Measurements from ENCODE around the gene HOXD1.

DNA sequence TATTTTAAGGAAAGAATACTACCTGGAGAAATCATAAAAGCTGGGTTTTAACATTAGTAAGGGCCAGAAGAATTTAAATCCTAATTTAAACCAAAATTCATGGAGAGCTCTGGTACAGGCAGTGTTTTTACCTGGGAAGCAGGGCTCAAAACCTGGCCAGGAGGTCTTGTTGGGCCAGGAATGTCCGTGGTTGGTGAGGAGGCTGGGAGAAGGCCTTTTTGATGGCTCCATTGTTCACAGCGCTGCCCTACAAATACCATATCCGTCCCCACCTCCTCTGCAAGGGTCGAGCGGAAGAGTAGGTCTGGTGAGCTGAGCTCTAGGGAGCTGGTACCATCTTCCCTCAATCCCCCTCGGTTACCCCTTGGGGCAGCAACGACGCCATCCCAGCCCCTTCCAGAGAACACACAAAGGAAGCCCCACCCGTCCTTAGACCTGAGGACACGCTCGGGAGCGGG is 10.9 kb upstream of the HOXD1 start:
- TF ChIP-seq CTCF (IDR thresholded peaks at IDR 0.05; ENCODE audit: extremely low read depth in 1 of 2, insufficient read depth in 1 of 2, low read depth in 1 of 2, low read length in 2 of 2) (no peak), GATA2 (IDR thresholded peaks at IDR 0.05; ENCODE audit: insufficient read depth, insufficient read length, low read depth, low read length) (no peak), EZH2 (IDR thresholded peaks at IDR 0.05; ENCODE audit: borderline replicate concordance, low read depth, low read length, severe bottlenecking) (no peak), JUN (IDR thresholded peaks at IDR 0.05; ENCODE audit: borderline replicate concordance, insufficient read depth, insufficient read length, low read depth) (no peak)
- TF ChIP-seq, protein P1, sequence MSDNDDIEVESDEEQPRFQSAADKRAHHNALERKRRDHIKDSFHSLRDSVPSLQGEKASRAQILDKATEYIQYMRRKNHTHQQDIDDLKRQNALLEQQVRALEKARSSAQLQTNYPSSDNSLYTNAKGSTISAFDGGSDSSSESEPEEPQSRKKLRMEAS (IDR thresholded peaks at IDR 0.05; ENCODE audit: insufficient read depth, insufficient read length): no peak

All from endothelial cell of umbilical vein (primary cell).